GM19467 (cell line): ENCODE results near the gene TBL1XR1.

ENCODE experiments used
- ATAC-seq: cut with Tn5 transposase; IDR thresholded peaks from one replicate; pipeline ENCODE4 v1.9.1; 2021; ENCODE audit warnings: mild to moderate bottlenecking, moderate library complexity; ENCODE audit not compliant: unreplicated experiment

The TBL1XR1 gene

GRCh38 chr3:177069514-177070329 is 127.6 kb downstream of the TBL1XR1 start:
- ATAC-seq = no peak

- no peak for ATAC-seq
Measured at GRCh38 chr3:177068967-177069366, 128.3 kb downstream of the TBL1XR1 start.

- no peak for ATAC-seq
Measured at GRCh38 chr3:177066068-177066467, 131.2 kb downstream of the TBL1XR1 start.

GRCh38 chr3:177065285-177066033 is 131.8 kb downstream of the TBL1XR1 start:
- ATAC-seq = no peak

GRCh38 chr3:177062052-177062732 is 135.1 kb downstream of the TBL1XR1 start:
- ATAC-seq = no peak

- no peak for ATAC-seq
Measured at GRCh38 chr3:177061369-177061768, 135.9 kb downstream of the TBL1XR1 start.

GRCh38 chr3:177060492-177060891 is 136.8 kb downstream of the TBL1XR1 start:
- no peak for ATAC-seq

GRCh38 chr3:177058648-177059047 is 138.6 kb downstream of the TBL1XR1 start:
- no peak for ATAC-seq

- ATAC-seq = peak; percentile 95
Measured at GRCh38 chr3:177057768-177058167, 139.5 kb downstream of the TBL1XR1 start.

GRCh38 chr3:177056927-177057326 is 140.4 kb downstream of the TBL1XR1 start:
- no peak for ATAC-seq

GRCh38 chr3:177055605-177056571 is 141.4 kb downstream of the TBL1XR1 start:
- no peak for ATAC-seq

GRCh38 chr3:177053107-177053506 is 144.2 kb downstream of the TBL1XR1 start:
- no peak for ATAC-seq

GRCh38 chr3:177051411-177051810 is 145.9 kb downstream of the TBL1XR1 start:
- no peak for ATAC-seq

- no peak for ATAC-seq
Measured at GRCh38 chr3:177050501-177051237, 146.6 kb downstream of the TBL1XR1 start.

- ATAC-seq = no peak
Measured at GRCh38 chr3:177045767-177046166, 151.5 kb downstream of the TBL1XR1 start.

GRCh38 chr3:177045222-177045621 is 152.1 kb downstream of the TBL1XR1 start:
- no peak for ATAC-seq

GRCh38 chr3:177041730-177042551 is 155.3 kb downstream of the TBL1XR1 start:
- ATAC-seq = no peak

- ATAC-seq = no peak
Measured at GRCh38 chr3:177041021-177041729, 156.1 kb downstream of the TBL1XR1 start.
